ENCODE measurements around the gene SNX25.

DNA sequence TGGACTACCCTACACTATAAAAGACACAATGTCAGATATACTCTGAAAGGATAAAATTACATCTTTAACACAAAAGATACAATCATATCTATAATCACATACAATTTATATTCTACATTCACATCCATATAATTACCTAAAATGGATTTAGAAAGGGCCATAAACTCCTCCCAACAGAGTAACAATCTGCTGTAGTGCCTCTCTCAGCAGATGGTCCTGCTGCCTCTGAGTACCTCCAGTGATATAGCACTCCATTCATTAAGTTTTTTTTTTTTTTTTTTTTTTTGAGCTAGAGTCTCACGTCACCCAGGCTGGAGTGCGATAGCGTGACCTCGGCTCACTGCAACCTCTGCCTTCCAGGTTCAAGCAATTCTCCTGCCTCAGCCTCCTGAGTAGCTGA lies 194.6 kb downstream of the SNX25 start:
- TF ChIP-seq BRD4 (CRISPR knock-in tag; IDR thresholded peaks at IDR 0.05) (no peak), ZNF557 (CRISPR knock-in tag; IDR thresholded peaks at IDR 0.05) (no peak), POLR2AphosphoS2 (IDR thresholded peaks at IDR 0.05; ENCODE audit: low read depth, low read length) (no peak), SNRNP70 (IDR thresholded peaks at IDR 0.05; ENCODE audit: low read depth, low read length) (no peak), ZNF720 (CRISPR knock-in tag; IDR thresholded peaks at IDR 0.05) (no peak), POLR2A (IDR thresholded peaks at IDR 0.05; ENCODE audit: insufficient read depth in 1 of 2, low read depth in 2 of 2, low read length in 2 of 2) (no peak), ZNF207 (IDR thresholded peaks at IDR 0.05; ENCODE audit: borderline replicate concordance) (no peak), ZNF530 (CRISPR knock-in tag; IDR thresholded peaks at IDR 0.05; ENCODE audit: low read depth) (no peak)
- TF ChIP-seq, protein P1, sequence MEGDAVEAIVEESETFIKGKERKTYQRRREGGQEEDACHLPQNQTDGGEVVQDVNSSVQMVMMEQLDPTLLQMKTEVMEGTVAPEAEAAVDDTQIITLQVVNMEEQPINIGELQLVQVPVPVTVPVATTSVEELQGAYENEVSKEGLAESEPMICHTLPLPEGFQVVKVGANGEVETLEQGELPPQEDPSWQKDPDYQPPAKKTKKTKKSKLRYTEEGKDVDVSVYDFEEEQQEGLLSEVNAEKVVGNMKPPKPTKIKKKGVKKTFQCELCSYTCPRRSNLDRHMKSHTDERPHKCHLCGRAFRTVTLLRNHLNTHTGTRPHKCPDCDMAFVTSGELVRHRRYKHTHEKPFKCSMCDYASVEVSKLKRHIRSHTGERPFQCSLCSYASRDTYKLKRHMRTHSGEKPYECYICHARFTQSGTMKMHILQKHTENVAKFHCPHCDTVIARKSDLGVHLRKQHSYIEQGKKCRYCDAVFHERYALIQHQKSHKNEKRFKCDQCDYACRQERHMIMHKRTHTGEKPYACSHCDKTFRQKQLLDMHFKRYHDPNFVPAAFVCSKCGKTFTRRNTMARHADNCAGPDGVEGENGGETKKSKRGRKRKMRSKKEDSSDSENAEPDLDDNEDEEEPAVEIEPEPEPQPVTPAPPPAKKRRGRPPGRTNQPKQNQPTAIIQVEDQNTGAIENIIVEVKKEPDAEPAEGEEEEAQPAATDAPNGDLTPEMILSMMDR (CRISPR knock-in tag; IDR thresholded peaks at IDR 0.05) = no peak
